ENCODE data around the gene FRMD1. TPM values are rescaled to one million over a fixed set of nuclear protein-coding genes. Genes with fewer than 3 reads are reported as not detected.

Gene FRMD1
- total RNA-seq, 1 donor from 2014 or later = not detected

GRCh38 chr6:168111911-168112310 is 32.9 kb upstream of the FRMD1 start:
- no peak for DNase-seq (ENCODE audit: low read depth, low spot score)

- DNase-seq (ENCODE audit: low read depth, low spot score) = no peak
These were observed 31.4 kb upstream of the FRMD1 start for GRCh38 chr6:168110437-168110836.

- no peak for DNase-seq (ENCODE audit: low read depth, low spot score)
These were observed 30.2 kb upstream of the FRMD1 start for GRCh38 chr6:168109171-168109570.

GRCh38 chr6:168107191-168107983 is 28.4 kb upstream of the FRMD1 start:
- DNase-seq (ENCODE audit: low read depth, low spot score) = no peak

GRCh38 chr6:168106633-168107005 is 27.6 kb upstream of the FRMD1 start:
- no peak for DNase-seq (ENCODE audit: low read depth, low spot score)

- DNase-seq (ENCODE audit: low read depth, low spot score) = no peak
These were observed 27.0 kb upstream of the FRMD1 start for GRCh38 chr6:168105813-168106632.

GRCh38 chr6:168104636-168105035 is 25.6 kb upstream of the FRMD1 start:
- no peak for DNase-seq (ENCODE audit: low read depth, low spot score)

GRCh38 chr6:168103050-168103830 is 24.2 kb upstream of the FRMD1 start:
- no peak for DNase-seq (ENCODE audit: low read depth, low spot score)

GRCh38 chr6:168102315-168102985 is 23.4 kb upstream of the FRMD1 start:
- DNase-seq (ENCODE audit: low read depth, low spot score) = no peak

GRCh38 chr6:168101590-168102314 is 22.7 kb upstream of the FRMD1 start:
- no peak for DNase-seq (ENCODE audit: low read depth, low spot score)

- DNase-seq (ENCODE audit: low read depth, low spot score) = no peak
These were observed 22.0 kb upstream of the FRMD1 start for GRCh38 chr6:168100803-168101589.

- DNase-seq (ENCODE audit: low read depth, low spot score) = no peak
These were observed 21.2 kb upstream of the FRMD1 start for GRCh38 chr6:168100011-168100802.

GRCh38 chr6:168099201-168100010 is 20.4 kb upstream of the FRMD1 start:
- no peak for DNase-seq (ENCODE audit: low read depth, low spot score)

GRCh38 chr6:168098431-168098861 is 19.4 kb upstream of the FRMD1 start:
- no peak for DNase-seq (ENCODE audit: low read depth, low spot score)

- no peak for DNase-seq (ENCODE audit: low read depth, low spot score)
These were observed 18.8 kb upstream of the FRMD1 start for GRCh38 chr6:168097621-168098430.

- DNase-seq (ENCODE audit: low read depth, low spot score) = no peak
These were observed 18.2 kb upstream of the FRMD1 start for GRCh38 chr6:168097221-168097620.

- DNase-seq (ENCODE audit: low read depth, low spot score) = no peak
These were observed 17.3 kb upstream of the FRMD1 start for GRCh38 chr6:168096271-168096764.
